CD8-positive, alpha-beta memory T cell (primary cell): ENCODE data around the gene EPB41L4A. TPM values are rescaled to one million over a fixed set of nuclear protein-coding genes. Genes with fewer than 3 reads are reported as not detected.
"Not testable (repeated sequence)": the region's sequence is repeated elsewhere in the genome, so short reads cannot be mapped to it uniquely, and the experiment has no call there.

ENCODE experiments used
- CTCF ChIA-PET: fragments of 350-600 bp; sonication (Branson Sonifier 250); formaldehyde crosslinking; loops from one replicate; lab custom pipeline; 2021; ENCODE audit warnings: antibody characterized with exemption; lab: Charles Lee
- POLR2A ChIA-PET: fragments of 350-600 bp; sonication (Branson Sonifier 250); formaldehyde crosslinking; loops from one replicate; lab custom pipeline; 2021; ENCODE audit warnings: antibody characterized with exemption; lab: Charles Lee
- DNase-seq, 5 donors: peaks; one replicate each; pipeline versions ENCODE4 v3.0.0 to v3.0.0-alpha.2; 2020 to 2022; ENCODE audit warnings: mixed read lengths in 1 of 5
- H3K27ac ChIP-seq: one replicate; pipeline ENCODE4 v1.7.0; 2013; ENCODE audit warnings: low read depth, mild to moderate bottlenecking, low read length, moderate library complexity
- H3K27me3 ChIP-seq: 2 replicates; pipeline ENCODE4 v1.7.0; 2013; ENCODE audit warnings: low read length, mild to moderate bottlenecking; ENCODE audit not compliant: insufficient read depth, poor library complexity, severe bottlenecking
- H3K36me3 ChIP-seq: 2 replicates; pipeline ENCODE4 v1.7.0; 2013; ENCODE audit warnings: mild to moderate bottlenecking, low read length, moderate library complexity; ENCODE audit not compliant: insufficient read depth
- H3K4me1 ChIP-seq: 2 replicates; pipeline ENCODE4 v1.7.0; 2013; ENCODE audit warnings: mild to moderate bottlenecking, low read length, moderate library complexity; ENCODE audit not compliant: insufficient read depth
- H3K4me3 ChIP-seq: 2 replicates; pipeline ENCODE4 v1.7.0; 2013; ENCODE audit warnings: mild to moderate bottlenecking, low read length
- H3K9me3 ChIP-seq: 2 replicates; pipeline ENCODE4 v1.7.0; 2013; ENCODE audit warnings: mild to moderate bottlenecking, low read length
- H3K27ac Mint-ChIP-seq, 8 donors: one replicate each; pipeline ENCODE4 v1.8.0; 2020 to 2021; ENCODE audit warnings: mixed read lengths in 8 of 8, mild to moderate bottlenecking in 6 of 8, inconsistent platforms in 3 of 8, moderate library complexity in 3 of 8
- H3K27me3 Mint-ChIP-seq, 2 donors: one replicate each; pipeline ENCODE4 v1.8.0; 2020 to 2021; ENCODE audit warnings: mixed read lengths in 2 of 2, mild to moderate bottlenecking in 1 of 2, moderate library complexity in 1 of 2
- H3K36me3 Mint-ChIP-seq, 3 donors: one replicate each; pipeline ENCODE4 v1.8.0; 2020 to 2021; ENCODE audit warnings: mixed read lengths in 3 of 3, inconsistent platforms in 1 of 3, mild to moderate bottlenecking in 1 of 3
- H3K4me1 Mint-ChIP-seq, 3 donors: one replicate each; pipeline ENCODE4 v1.8.0; 2020 to 2021; ENCODE audit warnings: mixed read lengths in 3 of 3, inconsistent platforms in 1 of 3, mild to moderate bottlenecking in 1 of 3
- H3K4me3 Mint-ChIP-seq, 7 donors: one replicate each; pipeline ENCODE4 v1.8.0; 2020 to 2021; ENCODE audit warnings: mixed read lengths in 7 of 7, mild to moderate bottlenecking in 6 of 7, moderate library complexity in 4 of 7, inconsistent platforms in 2 of 7
- H3K9me3 Mint-ChIP-seq, 5 donors: one replicate each; pipeline ENCODE4 v1.8.0; 2020 to 2022; ENCODE audit warnings: mixed read lengths in 5 of 5, mild to moderate bottlenecking in 3 of 5, moderate library complexity in 2 of 5, inconsistent platforms in 1 of 5
- polyA plus RNA-seq: library from polyadenylated mRNA; unstranded; fragments of 300-500 nt; fragmentation: Illumina TruSeq; gene quantifications from one replicate; pipeline ENCODE4 v1.2.3, GENCODE V29; 2021
- total RNA-seq, 2 experiments: library from RNA; stranded (reverse); gene quantifications; one replicate each; pipeline ENCODE4 v1.2.3, GENCODE V29; 2021

The EPB41L4A gene
- total and polyA plus RNA-seq, 3 experiments from 2014 or later = 0.04 to 0.45 (median 0.31) TPM

DNA sequence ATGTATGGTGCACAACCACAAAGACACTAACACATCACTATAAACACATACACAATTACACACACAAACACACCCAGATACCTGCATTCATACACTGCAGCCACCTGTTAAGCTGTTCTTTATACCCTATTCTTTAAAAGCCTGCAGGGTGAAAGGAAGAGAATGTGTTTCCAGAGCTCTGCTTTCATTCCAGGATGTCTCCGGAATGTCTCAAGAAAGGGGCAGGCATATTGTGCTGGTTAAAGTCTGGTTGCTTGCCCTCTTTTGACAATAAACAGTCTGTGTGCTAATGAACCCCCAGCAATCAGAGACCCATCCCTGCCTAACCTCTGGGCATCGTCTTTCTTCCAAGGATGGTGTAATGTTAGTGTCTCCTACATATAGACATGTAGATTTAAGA lies 181.6 kb downstream of the EPB41L4A start:
- H3K9me3 ChIP-seq = no peaks in the 10 kb centered on the region
- Mint-ChIP-seq H3K4me1 (no peaks in the 10 kb centered on the region), H3K27me3 (peaks cover 2 to 14% of the 10 kb centered on the region in 2 donors), H3K27ac (no peak overlapping the region), H3K36me3 (no peaks in the 10 kb centered on the region), H3K9me3 (no peaks in the 10 kb centered on the region), H3K4me3 (no peak overlapping the region)
- H3K27ac ChIP-seq = no peak overlapping the region
- POLR2A ChIA-PET = no interaction called here
- H3K27me3 ChIP-seq = no peaks in the 10 kb centered on the region
- no peaks in the 10 kb centered on the region for H3K4me1 ChIP-seq
- no peak for DNase-seq
- CTCF ChIA-PET = no interaction called here
- no peaks in the 10 kb centered on the region for H3K36me3 ChIP-seq
- H3K4me3 ChIP-seq = no peak overlapping the region

DNA sequence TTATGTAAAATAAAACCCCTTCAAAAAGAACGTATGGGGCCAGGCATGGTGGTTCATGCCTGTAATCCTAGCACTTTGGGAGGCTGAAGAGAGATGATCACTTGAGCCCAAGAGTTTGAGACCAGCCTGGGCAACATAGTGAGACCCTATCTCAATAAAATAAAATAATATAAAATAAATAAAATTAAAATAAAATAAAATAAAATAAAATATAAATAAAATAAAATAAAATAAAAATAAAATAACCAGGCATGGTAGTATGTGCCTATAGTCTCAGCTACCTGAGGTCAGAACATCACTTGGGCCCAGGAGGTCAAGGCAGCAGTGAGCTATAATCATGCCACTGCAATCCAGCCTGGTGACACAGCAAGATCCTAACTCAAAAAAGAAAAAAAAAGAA lies 185.1 kb downstream of the EPB41L4A start:
- DNase-seq = no peak
- Histone ChIP-seq H3K4me1 (no peaks in the 10 kb centered on the region), H3K27me3 (no peaks in the 10 kb centered on the region), H3K27ac (no peak overlapping the region), H3K36me3 (no peaks in the 10 kb centered on the region), H3K4me3 (no peak overlapping the region), H3K9me3 (no peaks in the 10 kb centered on the region)
- Mint-ChIP-seq H3K27me3 (peaks cover 2 to 16% of the 10 kb centered on the region in 2 donors), H3K4me1 (no peaks in the 10 kb centered on the region), H3K4me3 (no peak overlapping the region), H3K27ac (no peak overlapping the region), H3K9me3 (no peaks in the 10 kb centered on the region), H3K36me3 (no peaks in the 10 kb centered on the region)
- POLR2A ChIA-PET = no interaction called here
- CTCF ChIA-PET = no interaction called here

DNA sequence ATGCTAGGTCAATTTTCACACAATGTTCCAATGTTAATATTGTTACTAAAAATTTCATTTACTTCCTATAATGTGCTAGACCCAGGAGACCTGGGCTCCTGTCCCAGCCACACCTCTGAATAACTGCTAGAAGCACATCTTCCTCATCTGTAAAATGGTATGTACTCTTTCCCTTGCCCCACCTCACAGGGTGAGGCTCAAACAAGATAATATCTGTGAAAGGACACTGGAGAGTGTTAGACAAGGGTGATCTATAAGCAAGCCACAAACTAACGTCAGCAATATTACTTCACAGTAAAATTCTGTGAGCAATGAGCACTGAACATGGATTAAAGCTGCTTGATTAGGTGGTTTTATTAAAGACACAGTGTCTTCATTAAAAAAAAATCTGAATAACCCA lies 186.4 kb downstream of the EPB41L4A start:
- H3K27me3 ChIP-seq = no peaks in the 10 kb centered on the region
- H3K27me3 Mint-ChIP-seq = peaks cover 1 to 16% of the 10 kb centered on the region in 2 donors
- no peaks in the 10 kb centered on the region for H3K9me3 Mint-ChIP-seq
- H3K36me3 ChIP-seq = no peaks in the 10 kb centered on the region
- H3K4me3 Mint-ChIP-seq = no peak overlapping the region
- no peaks in the 10 kb centered on the region for H3K4me1 ChIP-seq
- H3K36me3 Mint-ChIP-seq = no peaks in the 10 kb centered on the region
- no peak overlapping the region for H3K4me3 ChIP-seq
- POLR2A ChIA-PET = no interaction called here
- DNase-seq = no peak
- H3K9me3 ChIP-seq = no peaks in the 10 kb centered on the region
- no peaks in the 10 kb centered on the region for H3K4me1 Mint-ChIP-seq
- H3K27ac ChIP-seq = no peak overlapping the region
- CTCF ChIA-PET = no interaction called here
- no peak overlapping the region for H3K27ac Mint-ChIP-seq

DNA sequence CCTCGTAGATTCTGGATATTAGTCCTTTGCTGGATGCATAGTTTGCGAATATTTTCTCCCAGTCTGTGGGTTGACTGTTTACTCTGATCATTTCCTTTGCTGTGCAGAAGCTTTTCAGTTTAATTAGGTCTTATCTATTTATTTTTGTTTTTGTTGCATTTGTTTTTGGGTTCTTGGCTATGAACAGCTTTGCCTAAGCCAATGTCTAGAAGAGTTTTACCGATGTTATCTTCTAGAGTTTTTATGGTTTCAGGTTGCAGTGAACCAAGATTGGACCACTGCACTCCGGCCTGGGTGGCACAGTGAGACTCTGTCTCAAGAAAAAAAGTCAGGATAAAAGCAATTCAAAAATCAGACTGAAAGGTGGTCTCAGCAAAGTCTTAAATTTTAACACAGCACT lies 188.5 kb downstream of the EPB41L4A start:
- Mint-ChIP-seq H3K36me3 (no peaks in the 10 kb centered on the region), H3K27ac (no peak overlapping the region), H3K9me3 (no peaks in the 10 kb centered on the region), H3K27me3 (peaks cover 0 to 10% of the 10 kb centered on the region in 2 donors), H3K4me1 (no peaks in the 10 kb centered on the region), H3K4me3 (no peak overlapping the region)
- Histone ChIP-seq H3K27ac (no peak overlapping the region), H3K9me3 (no peaks in the 10 kb centered on the region), H3K27me3 (no peaks in the 10 kb centered on the region), H3K36me3 (no peaks in the 10 kb centered on the region), H3K4me3 (no peak overlapping the region), H3K4me1 (no peaks in the 10 kb centered on the region)
- POLR2A ChIA-PET = no interaction called here
- CTCF ChIA-PET = no interaction called here
- no peak for DNase-seq

DNA sequence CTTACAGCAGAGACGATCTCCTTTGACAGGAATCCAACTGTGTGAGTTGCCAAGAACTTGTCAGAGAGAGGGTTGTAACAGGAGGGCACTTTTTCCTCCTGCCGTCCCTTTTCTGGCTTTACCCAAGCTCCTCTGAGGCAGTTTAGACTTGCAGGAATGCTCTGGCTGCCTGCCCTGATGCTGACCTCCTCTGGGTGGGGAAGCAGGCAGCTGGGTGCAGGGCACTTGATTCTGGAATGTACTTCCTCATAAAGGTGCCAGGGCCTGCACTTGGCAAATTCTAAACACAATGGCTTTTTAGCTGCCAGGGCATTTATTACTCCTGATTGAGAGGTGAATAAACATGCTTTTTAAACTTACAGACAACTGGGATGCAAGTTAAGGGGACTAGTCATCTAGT lies 190.4 kb downstream of the EPB41L4A start:
- H3K4me3 ChIP-seq = no peak overlapping the region
- H3K27me3 ChIP-seq = no peaks in the 10 kb centered on the region
- Mint-ChIP-seq H3K36me3 (no peaks in the 10 kb centered on the region), H3K4me3 (no peak overlapping the region), H3K27me3 (peaks cover 0 to 10% of the 10 kb centered on the region in 2 donors), H3K4me1 (no peaks in the 10 kb centered on the region), H3K9me3 (no peaks in the 10 kb centered on the region), H3K27ac (no peak overlapping the region)
- H3K9me3 ChIP-seq = no peaks in the 10 kb centered on the region
- H3K4me1 ChIP-seq = no peaks in the 10 kb centered on the region
- no peak for DNase-seq
- ChIA-PET POLR2A (no interaction called here), CTCF (no interaction called here)
- H3K36me3 ChIP-seq = no peaks in the 10 kb centered on the region
- H3K27ac ChIP-seq = no peak overlapping the region

DNA sequence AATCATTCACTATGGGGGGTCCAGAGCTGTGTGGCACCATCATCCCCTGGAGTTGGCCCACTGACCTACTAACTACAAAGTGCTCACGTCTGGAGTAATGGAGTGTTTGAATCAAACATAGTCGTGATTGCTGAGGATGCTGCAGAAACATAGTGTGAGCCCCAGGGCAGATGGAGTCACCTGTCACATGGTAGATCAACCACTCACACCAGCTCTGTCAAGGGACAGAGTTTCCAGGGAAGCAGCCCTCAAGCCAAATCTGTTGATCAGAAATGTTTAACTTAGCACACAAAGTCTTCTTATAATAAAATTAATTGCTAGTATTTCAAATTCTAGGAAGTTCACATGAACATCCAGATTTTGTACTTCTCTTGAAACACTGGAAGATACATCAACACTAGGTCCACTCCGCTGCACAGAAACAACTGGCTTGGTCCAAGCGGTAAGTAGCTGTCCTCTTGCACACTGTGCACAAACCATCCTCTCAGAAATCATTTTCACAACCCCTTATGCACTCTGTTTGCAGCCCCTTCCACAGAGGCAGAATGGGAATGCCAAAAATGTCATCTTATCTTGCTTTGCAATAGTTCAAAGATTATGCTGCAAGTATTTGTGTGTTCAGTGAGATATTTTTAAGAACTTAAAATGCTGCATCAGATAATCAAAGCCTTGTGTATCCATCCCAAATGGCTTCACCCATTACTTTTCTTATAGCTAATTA lies 191.0 kb downstream of the EPB41L4A start:
- Histone ChIP-seq H3K27me3 (no peaks in the 10 kb centered on the region), H3K27ac (no peak overlapping the region), H3K9me3 (no peaks in the 10 kb centered on the region), H3K4me1 (no peaks in the 10 kb centered on the region), H3K4me3 (no peak overlapping the region), H3K36me3 (no peaks in the 10 kb centered on the region)
- H3K4me3 Mint-ChIP-seq = no peak overlapping the region
- no peaks in the 10 kb centered on the region for H3K4me1 Mint-ChIP-seq
- H3K27me3 Mint-ChIP-seq = peaks cover 0 to 10% of the 10 kb centered on the region in 2 donors
- DNase-seq = no peak
- ChIA-PET CTCF (no interaction called here), POLR2A (no interaction called here)
- no peak overlapping the region for H3K27ac Mint-ChIP-seq
- no peaks in the 10 kb centered on the region for H3K36me3 Mint-ChIP-seq
- H3K9me3 Mint-ChIP-seq = no peaks in the 10 kb centered on the region

DNA sequence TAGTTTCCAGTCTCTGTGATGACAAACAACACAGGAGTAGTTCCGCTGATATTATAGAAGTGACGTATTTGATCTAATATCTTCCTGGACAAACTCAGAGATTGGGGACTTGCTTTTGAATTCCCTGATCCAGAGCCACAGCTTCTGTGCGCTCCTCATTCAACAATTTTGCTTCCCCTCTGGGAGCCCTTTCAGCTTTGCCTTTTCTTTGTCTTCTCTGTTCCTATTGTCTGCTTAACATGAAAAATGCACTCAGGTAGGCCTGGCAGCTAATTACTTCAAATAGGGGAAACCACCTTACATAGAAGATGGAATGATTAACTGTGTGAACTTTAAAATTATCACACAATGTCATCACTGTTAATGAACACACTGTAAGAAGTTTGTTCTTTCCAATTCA lies 192.9 kb downstream of the EPB41L4A start:
- Histone ChIP-seq H3K27me3 (no peaks in the 10 kb centered on the region), H3K9me3 (no peaks in the 10 kb centered on the region), H3K36me3 (no peaks in the 10 kb centered on the region), H3K4me1 (no peaks in the 10 kb centered on the region), H3K4me3 (no peak overlapping the region), H3K27ac (no peak overlapping the region)
- Mint-ChIP-seq H3K9me3 (no peaks in the 10 kb centered on the region), H3K4me1 (no peaks in the 10 kb centered on the region), H3K36me3 (no peaks in the 10 kb centered on the region), H3K27ac (no peak overlapping the region), H3K27me3 (peaks cover 0 to 13% of the 10 kb centered on the region in 2 donors), H3K4me3 (no peak overlapping the region)
- CTCF ChIA-PET = no interaction called here
- no peak for DNase-seq
- POLR2A ChIA-PET = no interaction called here

DNA sequence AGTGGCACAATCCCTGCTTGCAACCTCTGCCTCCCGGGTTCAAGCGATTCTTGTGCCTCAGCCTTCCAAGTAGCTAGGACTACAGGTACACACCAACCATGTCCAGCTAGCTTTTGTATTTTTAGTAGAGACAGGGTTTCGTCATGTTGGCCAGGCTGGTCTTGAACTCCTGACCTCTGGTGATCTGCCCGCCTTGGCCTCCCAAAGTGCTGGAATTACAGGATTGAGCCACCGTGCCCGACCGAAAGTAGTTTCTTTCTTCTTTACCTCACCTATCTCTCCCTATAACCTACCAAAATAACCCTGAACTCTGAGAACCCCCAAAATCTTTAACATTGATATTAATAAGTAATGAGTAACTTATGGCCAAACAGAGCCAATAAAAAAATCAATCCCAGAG lies 196.1 kb downstream of the EPB41L4A start:
- H3K4me3 Mint-ChIP-seq, POLR2A ChIA-PET, H3K27me3 ChIP-seq, H3K4me1 ChIP-seq, H3K36me3 ChIP-seq, H3K27me3 Mint-ChIP-seq, H3K4me1 Mint-ChIP-seq, H3K27ac ChIP-seq, H3K27ac Mint-ChIP-seq, H3K4me3 ChIP-seq, H3K9me3 ChIP-seq, H3K9me3 Mint-ChIP-seq, CTCF ChIA-PET, DNase-seq, H3K36me3 Mint-ChIP-seq: not testable (repeated sequence)
